Myocyte (in vitro differentiated cells): Measurements from ENCODE around the gene MYLK4. TPM values are rescaled to one million over a fixed set of nuclear protein-coding genes. Genes with fewer than 3 reads are reported as not detected.

Experiments
- DNase-seq: peaks from one replicate; pipeline ENCODE4 v3.0.0-alpha.2; 2012; ENCODE audit warnings: low read depth
- total RNA-seq: library from RNA; depleted of rRNA; stranded (reverse); fragments of >200 nt; gene quantifications from 2 replicates; pipeline ENCODE4 v1.2.3, GENCODE V29; 2014

MYLK4 gene
- total RNA-seq, 1 donor from 2014 or later = 9.4 TPM

DNA sequence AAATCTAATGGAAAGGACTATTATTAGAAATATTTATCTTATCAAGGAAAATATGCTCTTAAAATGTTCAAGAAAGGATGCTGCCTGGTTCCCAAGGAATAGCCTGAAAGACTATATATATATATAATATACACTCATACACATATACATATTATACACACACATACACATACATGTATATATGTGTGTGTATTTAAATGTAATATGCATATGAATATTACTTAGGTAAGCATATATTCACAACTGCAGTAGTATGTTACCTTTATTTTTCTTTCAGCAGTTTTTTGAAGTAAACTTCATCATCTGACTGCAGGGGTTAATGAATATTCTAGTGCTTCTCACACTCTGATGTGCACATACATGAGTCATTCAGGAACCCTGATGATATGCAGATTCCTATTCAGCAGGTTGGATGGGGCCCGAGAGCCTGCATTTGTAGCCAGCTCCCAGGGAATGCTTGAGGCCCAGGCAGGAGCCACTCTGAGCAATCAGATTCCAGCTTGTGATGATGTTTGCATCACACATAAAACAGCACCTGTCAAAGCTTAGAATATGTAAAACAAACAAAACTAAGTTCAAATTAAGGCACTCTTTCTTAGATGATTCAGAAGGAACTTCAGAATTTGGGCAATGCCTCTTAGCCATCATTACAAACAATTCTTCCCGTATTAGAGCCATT is 16.1 kb downstream of the MYLK4 start:
- no peak for DNase-seq

- no peak for DNase-seq
Observed at GRCh38 chr6:2733736-2734480, 16.8 kb downstream of the MYLK4 start.

GRCh38 chr6:2733324-2733723 is 17.4 kb downstream of the MYLK4 start:
- no peak for DNase-seq

GRCh38 chr6:2732503-2733089 is 18.1 kb downstream of the MYLK4 start:
- peak; percentile 73 for DNase-seq

- DNase-seq = no peak
Observed at GRCh38 chr6:2731281-2731909, 19.3 kb downstream of the MYLK4 start.

DNA sequence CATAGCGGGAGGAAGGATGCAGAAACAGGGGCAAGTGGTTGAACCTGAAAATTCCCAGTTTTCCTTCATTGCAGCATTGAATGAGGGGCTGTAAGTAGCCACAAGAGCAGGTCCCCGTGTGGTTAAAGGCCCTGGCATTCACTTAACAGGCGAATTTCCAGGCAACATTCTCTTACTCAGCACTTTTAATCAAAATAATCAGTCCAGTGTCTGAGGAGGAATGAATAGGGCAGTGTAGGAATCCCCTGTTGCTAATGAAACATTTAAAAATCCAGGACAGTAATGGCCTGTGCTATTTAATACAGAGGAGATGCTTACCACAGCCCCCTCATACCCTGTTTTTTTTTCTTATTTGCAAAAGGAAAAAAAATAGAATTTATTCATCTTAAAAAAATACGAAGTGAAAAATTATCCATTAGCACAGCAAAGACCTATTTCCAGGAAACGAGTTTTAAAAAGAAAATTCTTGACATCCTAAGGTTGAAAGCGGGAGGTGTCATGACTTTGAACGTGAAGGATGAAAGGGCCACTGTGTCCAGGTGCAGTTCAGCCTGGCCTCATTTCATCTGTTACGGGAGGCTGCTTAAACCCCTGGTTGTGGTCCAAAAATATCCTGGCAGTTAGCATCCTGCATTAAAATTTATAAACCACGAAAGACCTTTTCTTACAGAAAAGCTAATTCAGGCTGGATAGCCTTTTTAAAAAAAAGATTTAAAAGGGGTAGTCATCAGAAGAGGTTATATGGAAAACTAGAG is 20.2 kb downstream of the MYLK4 start:
- no peak for DNase-seq

DNA sequence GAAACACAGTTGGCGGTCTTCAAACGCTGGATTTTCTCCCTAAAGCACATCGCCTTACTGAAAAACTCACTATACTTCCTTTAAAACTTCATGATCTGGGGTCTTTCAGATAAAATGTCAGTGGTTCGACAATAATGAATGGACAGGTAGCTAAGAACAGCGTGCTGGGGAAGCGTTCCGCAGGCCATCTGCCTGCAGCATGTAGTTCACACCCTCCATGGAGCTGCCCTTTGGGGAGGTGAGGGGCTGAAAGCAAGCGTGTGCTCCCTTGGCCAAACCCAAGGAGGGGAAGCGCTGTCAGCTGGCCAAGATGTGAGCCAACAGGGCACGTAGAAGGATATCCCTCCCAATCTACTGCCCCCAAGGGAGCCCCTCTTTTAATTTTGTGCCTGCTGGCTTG is 20.8 kb downstream of the MYLK4 start:
- DNase-seq = no peak

- DNase-seq = no peak
Observed at GRCh38 chr6:2725999-2726567, 24.6 kb downstream of the MYLK4 start.

- DNase-seq = no peak
Observed at GRCh38 chr6:2725364-2725988, 25.2 kb downstream of the MYLK4 start.

DNA sequence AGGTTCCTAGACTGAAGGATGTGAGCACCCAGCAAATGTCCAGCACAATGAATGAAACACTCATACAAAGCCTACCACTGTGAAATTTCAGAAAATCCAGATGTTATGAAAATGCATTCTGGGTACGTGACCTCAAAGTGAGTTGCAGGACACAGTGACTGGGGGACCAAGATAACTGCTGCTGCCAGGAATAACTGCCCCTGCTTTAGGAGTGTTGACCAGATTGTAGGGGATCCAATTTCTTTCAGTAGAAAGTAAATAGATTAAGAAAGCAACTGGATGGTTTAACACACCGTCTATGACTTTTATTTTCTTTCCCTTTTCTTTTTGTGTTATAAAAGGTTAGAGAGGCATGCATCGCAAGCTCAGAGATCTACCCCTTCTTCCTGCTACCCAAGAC is 29.5 kb downstream of the MYLK4 start:
- no peak for DNase-seq

GRCh38 chr6:2719093-2719455 is 31.6 kb downstream of the MYLK4 start:
- DNase-seq = no peak

GRCh38 chr6:2718334-2719092 is 32.2 kb downstream of the MYLK4 start:
- DNase-seq = no peak

GRCh38 chr6:2716936-2717700 is 33.6 kb downstream of the MYLK4 start:
- no peak for DNase-seq

- no peak for DNase-seq
Observed at GRCh38 chr6:2715737-2716136, 35.0 kb downstream of the MYLK4 start.

DNA sequence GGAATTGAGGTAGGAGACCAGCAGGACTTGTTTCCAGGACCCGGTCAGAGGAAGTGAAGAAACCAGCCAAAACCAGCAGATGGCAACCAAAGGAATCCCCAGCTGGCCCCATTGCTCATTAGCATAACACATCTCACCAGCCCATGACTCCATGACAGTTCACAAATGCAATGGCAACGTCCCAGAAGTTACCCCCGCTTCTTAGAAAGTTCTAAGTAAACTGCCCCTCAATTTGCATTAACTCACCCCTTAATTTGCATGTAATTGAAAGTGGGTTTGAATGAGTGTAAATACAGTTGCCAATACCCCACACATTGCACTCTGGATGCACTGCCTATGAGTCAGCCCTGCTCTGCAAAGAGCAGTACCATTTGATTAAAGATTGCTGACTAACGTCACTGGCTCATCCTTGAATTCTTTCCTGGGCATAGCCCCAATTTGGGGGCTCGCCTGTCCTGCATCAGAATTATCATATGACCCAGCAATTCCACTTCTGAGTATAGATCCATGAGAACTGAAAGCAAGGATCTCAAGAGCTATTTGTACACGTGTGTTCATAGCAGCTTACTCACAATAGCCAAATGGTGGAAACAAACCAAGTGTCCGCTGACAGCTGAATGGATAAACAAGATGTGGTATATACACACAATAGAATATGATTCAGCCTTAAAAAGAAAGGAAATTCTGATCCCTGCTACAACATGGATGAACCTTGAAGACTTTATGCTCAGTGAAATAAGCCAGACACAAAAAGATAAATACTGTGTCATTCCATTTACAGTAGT is 36.4 kb downstream of the MYLK4 start:
- peak; percentile 80 for DNase-seq

DNA sequence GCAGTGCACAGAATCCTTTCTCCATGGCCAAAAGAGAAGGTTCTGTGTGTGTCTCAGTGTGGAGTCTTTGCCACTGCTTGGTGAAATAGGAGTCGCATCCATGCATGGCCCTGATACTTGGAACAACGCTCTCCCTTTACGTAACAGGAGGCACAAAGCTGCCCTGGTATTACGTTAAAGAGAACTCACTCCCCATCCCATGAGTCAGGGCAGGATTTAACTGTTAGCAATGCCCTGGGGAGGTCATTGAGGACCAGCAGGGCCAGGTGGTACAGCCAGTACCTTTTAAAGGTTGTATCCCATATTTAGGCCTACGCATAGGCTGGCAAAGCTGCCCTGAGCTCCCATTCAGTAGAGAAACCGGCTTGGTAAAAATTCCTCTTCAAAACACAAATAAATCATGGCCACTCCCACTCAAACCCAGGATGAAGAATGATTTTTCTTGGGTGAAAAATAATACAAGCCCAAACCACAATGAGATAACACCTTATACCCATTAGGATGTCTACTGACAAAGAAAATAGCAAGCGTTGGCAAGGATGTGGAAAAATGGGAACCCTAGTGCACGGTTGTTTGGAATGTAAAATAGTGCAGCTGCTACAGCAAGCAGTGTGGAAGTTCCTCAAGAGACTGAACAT is 37.1 kb downstream of the MYLK4 start:
- DNase-seq = no peak

DNA sequence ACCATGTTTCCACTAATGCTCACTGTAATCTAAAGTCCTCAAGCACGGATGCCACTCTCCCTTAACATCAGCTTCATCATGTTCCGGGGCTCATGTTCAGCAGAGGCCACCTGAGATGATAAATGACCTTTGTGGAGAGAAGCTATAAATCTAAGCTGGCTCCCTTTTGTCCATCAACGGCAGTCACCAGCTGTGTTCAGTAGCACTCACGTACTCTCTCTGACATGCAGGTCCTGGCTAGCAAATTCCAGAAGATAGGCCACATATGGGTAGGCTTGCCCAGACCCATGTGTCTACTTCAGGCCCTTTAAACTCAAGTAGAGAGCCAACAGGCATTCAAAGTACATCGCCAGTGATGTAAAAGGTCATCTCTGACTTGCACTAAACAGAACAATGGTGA is 38.6 kb downstream of the MYLK4 start:
- no peak for DNase-seq

- DNase-seq = no peak
Observed at GRCh38 chr6:2710412-2710811, 40.3 kb downstream of the MYLK4 start.
